WTC11 (cell line): ENCODE data around the gene TAF3.

Experiments
- MYBL2 ChIP-seq: sonication (generic); formaldehyde crosslinking; IDR thresholded peaks from 2 replicates; pipeline ENCODE4 v1.8.1; 2023; ENCODE audit warnings: mild to moderate bottlenecking, moderate library complexity, missing genetic modification reagents
- TEAD4 ChIP-seq: sonication (generic); formaldehyde crosslinking; IDR thresholded peaks from 2 replicates; pipeline ENCODE4 v1.8.0; 2022; ENCODE audit warnings: mild to moderate bottlenecking, missing genetic modification reagents
- ZNF138 ChIP-seq: sonication (generic); formaldehyde crosslinking; conservative IDR thresholded peaks from 2 replicates; pipeline ENCODE4 v1.8.1; 2022; ENCODE audit warnings: mild to moderate bottlenecking, moderate library complexity, missing genetic modification reagents
- TF ChIP-seq, protein P1 (sequence below): sonication (generic); formaldehyde crosslinking; IDR thresholded peaks from 2 replicates; pipeline ENCODE4 v1.8.0; 2023; ENCODE audit warnings: missing genetic modification reagents, mild to moderate bottlenecking, borderline replicate concordance
- TF ChIP-seq, protein P2 (sequence below): fragments of 200-600 bp; IDR thresholded peaks from 2 replicates; pipeline ENCODE4 v1.8.0; 2022; ENCODE audit warnings: antibody characterized with exemption
- TF ChIP-seq, protein P3 (sequence below): sonication (generic); formaldehyde crosslinking; IDR thresholded peaks from 2 replicates; pipeline ENCODE4 v1.8.0; 2022; ENCODE audit warnings: mild to moderate bottlenecking, missing genetic modification reagents
- TF ChIP-seq, protein P4 (sequence below): sonication (generic); formaldehyde crosslinking; IDR thresholded peaks from 2 replicates; pipeline ENCODE4 v1.8.1; 2023; ENCODE audit warnings: mild to moderate bottlenecking, missing genetic modification reagents, moderate library complexity
- TF ChIP-seq, protein P5 (sequence below): sonication (generic); formaldehyde crosslinking; IDR thresholded peaks from 2 replicates; pipeline ENCODE4 v1.8.1; 2023; ENCODE audit warnings: mild to moderate bottlenecking, missing genetic modification reagents, borderline replicate concordance

DNA sequence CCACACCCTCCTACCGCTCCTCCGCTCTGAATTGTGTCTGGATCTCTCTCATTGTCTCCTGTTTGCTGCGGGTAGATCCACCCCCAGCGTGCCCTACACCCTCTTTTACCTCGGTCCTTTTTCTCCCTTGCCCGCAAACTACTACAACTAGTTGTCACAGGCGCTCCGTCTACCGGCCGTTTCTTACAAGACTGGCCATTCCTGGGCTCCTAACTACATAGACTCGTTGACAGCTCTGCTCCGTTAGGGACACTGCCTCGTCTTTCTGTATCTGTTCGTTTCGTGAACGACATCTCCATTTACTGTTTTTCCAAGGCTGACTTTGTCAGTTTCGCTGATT lies 786 bp downstream of the TAF3 start:
- TF ChIP-seq TEAD4 (CRISPR knock-in tag) (no peak), ZNF138 (CRISPR knock-in tag) (no peak), MYBL2 (CRISPR knock-in tag) (no peak)
- TF ChIP-seq, protein P1, sequence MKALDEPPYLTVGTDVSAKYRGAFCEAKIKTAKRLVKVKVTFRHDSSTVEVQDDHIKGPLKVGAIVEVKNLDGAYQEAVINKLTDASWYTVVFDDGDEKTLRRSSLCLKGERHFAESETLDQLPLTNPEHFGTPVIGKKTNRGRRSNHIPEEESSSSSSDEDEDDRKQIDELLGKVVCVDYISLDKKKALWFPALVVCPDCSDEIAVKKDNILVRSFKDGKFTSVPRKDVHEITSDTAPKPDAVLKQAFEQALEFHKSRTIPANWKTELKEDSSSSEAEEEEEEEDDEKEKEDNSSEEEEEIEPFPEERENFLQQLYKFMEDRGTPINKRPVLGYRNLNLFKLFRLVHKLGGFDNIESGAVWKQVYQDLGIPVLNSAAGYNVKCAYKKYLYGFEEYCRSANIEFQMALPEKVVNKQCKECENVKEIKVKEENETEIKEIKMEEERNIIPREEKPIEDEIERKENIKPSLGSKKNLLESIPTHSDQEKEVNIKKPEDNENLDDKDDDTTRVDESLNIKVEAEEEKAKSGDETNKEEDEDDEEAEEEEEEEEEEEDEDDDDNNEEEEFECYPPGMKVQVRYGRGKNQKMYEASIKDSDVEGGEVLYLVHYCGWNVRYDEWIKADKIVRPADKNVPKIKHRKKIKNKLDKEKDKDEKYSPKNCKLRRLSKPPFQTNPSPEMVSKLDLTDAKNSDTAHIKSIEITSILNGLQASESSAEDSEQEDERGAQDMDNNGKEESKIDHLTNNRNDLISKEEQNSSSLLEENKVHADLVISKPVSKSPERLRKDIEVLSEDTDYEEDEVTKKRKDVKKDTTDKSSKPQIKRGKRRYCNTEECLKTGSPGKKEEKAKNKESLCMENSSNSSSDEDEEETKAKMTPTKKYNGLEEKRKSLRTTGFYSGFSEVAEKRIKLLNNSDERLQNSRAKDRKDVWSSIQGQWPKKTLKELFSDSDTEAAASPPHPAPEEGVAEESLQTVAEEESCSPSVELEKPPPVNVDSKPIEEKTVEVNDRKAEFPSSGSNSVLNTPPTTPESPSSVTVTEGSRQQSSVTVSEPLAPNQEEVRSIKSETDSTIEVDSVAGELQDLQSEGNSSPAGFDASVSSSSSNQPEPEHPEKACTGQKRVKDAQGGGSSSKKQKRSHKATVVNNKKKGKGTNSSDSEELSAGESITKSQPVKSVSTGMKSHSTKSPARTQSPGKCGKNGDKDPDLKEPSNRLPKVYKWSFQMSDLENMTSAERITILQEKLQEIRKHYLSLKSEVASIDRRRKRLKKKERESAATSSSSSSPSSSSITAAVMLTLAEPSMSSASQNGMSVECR (CRISPR knock-in tag), result no peak
- TF ChIP-seq, protein P2, sequence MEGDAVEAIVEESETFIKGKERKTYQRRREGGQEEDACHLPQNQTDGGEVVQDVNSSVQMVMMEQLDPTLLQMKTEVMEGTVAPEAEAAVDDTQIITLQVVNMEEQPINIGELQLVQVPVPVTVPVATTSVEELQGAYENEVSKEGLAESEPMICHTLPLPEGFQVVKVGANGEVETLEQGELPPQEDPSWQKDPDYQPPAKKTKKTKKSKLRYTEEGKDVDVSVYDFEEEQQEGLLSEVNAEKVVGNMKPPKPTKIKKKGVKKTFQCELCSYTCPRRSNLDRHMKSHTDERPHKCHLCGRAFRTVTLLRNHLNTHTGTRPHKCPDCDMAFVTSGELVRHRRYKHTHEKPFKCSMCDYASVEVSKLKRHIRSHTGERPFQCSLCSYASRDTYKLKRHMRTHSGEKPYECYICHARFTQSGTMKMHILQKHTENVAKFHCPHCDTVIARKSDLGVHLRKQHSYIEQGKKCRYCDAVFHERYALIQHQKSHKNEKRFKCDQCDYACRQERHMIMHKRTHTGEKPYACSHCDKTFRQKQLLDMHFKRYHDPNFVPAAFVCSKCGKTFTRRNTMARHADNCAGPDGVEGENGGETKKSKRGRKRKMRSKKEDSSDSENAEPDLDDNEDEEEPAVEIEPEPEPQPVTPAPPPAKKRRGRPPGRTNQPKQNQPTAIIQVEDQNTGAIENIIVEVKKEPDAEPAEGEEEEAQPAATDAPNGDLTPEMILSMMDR, result no peak
- TF ChIP-seq, protein P3, sequence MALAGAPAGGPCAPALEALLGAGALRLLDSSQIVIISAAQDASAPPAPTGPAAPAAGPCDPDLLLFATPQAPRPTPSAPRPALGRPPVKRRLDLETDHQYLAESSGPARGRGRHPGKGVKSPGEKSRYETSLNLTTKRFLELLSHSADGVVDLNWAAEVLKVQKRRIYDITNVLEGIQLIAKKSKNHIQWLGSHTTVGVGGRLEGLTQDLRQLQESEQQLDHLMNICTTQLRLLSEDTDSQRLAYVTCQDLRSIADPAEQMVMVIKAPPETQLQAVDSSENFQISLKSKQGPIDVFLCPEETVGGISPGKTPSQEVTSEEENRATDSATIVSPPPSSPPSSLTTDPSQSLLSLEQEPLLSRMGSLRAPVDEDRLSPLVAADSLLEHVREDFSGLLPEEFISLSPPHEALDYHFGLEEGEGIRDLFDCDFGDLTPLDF, result no peak
- TF ChIP-seq, protein P4, sequence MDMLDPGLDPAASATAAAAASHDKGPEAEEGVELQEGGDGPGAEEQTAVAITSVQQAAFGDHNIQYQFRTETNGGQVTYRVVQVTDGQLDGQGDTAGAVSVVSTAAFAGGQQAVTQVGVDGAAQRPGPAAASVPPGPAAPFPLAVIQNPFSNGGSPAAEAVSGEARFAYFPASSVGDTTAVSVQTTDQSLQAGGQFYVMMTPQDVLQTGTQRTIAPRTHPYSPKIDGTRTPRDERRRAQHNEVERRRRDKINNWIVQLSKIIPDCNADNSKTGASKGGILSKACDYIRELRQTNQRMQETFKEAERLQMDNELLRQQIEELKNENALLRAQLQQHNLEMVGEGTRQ (CRISPR knock-in tag), result no peak
- TF ChIP-seq, protein P5, sequence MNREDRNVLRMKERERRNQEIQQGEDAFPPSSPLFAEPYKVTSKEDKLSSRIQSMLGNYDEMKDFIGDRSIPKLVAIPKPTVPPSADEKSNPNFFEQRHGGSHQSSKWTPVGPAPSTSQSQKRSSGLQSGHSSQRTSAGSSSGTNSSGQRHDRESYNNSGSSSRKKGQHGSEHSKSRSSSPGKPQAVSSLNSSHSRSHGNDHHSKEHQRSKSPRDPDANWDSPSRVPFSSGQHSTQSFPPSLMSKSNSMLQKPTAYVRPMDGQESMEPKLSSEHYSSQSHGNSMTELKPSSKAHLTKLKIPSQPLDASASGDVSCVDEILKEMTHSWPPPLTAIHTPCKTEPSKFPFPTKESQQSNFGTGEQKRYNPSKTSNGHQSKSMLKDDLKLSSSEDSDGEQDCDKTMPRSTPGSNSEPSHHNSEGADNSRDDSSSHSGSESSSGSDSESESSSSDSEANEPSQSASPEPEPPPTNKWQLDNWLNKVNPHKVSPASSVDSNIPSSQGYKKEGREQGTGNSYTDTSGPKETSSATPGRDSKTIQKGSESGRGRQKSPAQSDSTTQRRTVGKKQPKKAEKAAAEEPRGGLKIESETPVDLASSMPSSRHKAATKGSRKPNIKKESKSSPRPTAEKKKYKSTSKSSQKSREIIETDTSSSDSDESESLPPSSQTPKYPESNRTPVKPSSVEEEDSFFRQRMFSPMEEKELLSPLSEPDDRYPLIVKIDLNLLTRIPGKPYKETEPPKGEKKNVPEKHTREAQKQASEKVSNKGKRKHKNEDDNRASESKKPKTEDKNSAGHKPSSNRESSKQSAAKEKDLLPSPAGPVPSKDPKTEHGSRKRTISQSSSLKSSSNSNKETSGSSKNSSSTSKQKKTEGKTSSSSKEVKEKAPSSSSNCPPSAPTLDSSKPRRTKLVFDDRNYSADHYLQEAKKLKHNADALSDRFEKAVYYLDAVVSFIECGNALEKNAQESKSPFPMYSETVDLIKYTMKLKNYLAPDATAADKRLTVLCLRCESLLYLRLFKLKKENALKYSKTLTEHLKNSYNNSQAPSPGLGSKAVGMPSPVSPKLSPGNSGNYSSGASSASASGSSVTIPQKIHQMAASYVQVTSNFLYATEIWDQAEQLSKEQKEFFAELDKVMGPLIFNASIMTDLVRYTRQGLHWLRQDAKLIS (CRISPR knock-in tag), result no peak
